DOHH2 (cell line): ENCODE results near the gene NCBP2.

Experiments used
- H3F3A ChIP-seq: fragments of 200-600 bp; sonication (generic), shearing (Covaris generic); 2 replicates; pipeline ENCODE4 v1.6.0; 2016; ENCODE audit warnings: antibody characterized with exemption, mild to moderate bottlenecking; ENCODE audit not compliant: control insufficient read depth, insufficient read depth
- H3K27ac ChIP-seq: fragments of 200-600 bp; sonication (generic); 2 replicates; pipeline ENCODE4 v1.5.1; 2014; ENCODE audit warnings: low read depth, mild to moderate bottlenecking, low read length, moderate library complexity
- H3K27me3 ChIP-seq: fragments of 200-600 bp; sonication (generic); 2 replicates; pipeline ENCODE4 v1.6.1; 2014; ENCODE audit warnings: mild to moderate bottlenecking, low read length, mixed read lengths; ENCODE audit not compliant: control insufficient read depth
- H3K36me3 ChIP-seq: fragments of 200-600 bp; sonication (generic); 2 replicates; pipeline ENCODE4 v1.6.1; 2014; ENCODE audit warnings: mild to moderate bottlenecking, low read length, moderate library complexity, mixed read lengths; ENCODE audit not compliant: control insufficient read depth
- H3K4me1 ChIP-seq: fragments of 200-600 bp; sonication (generic); 2 replicates; pipeline ENCODE4 v1.6.1; 2014; ENCODE audit warnings: mild to moderate bottlenecking, low read length, mixed read lengths; ENCODE audit not compliant: control insufficient read depth
- H3K4me2 ChIP-seq: fragments of 200-600 bp; sonication (generic); 2 replicates; pipeline ENCODE4 v1.6.0; 2014; ENCODE audit warnings: mild to moderate bottlenecking, low read length, moderate library complexity
- H3K4me3 ChIP-seq: fragments of 200-600 bp; sonication (generic); 2 replicates; pipeline ENCODE4 v1.5.1; 2014; ENCODE audit warnings: mild to moderate bottlenecking, low read length, mixed read lengths
- H3K79me2 ChIP-seq: fragments of 200-600 bp; sonication (generic); 2 replicates; pipeline ENCODE4 v1.6.1; 2014; ENCODE audit warnings: mild to moderate bottlenecking, low read length, mixed read lengths; ENCODE audit not compliant: control insufficient read depth
- H3K9me2 ChIP-seq: fragments of 200-600 bp; sonication (generic); replicated peaks from 2 replicates; pipeline ENCODE4 v1.6.1; 2014; ENCODE audit warnings: mild to moderate bottlenecking, low read length, mixed read lengths; ENCODE audit not compliant: control insufficient read depth
- H3K9me3 ChIP-seq: fragments of 200-600 bp; sonication (generic); 2 replicates; pipeline ENCODE4 v1.6.1; 2014; ENCODE audit warnings: antibody characterized with exemption, low read length, mixed read lengths; ENCODE audit not compliant: control insufficient read depth, insufficient read depth
- H4K20me1 ChIP-seq: fragments of 200-600 bp; sonication (generic); 2 replicates; pipeline ENCODE4 v1.6.0; 2014; ENCODE audit warnings: low read depth, mild to moderate bottlenecking, antibody characterized with exemption, low read length, moderate library complexity; ENCODE audit not compliant: control insufficient read depth, insufficient read depth
- EZH2phosphoT487 ChIP-seq: fragments of 200-600 bp; sonication (generic); IDR thresholded peaks from 2 replicates; pipeline ENCODE4 v1.6.1; 2017; ENCODE audit warnings: borderline replicate concordance, mild to moderate bottlenecking, antibody characterized with exemption, low read length, moderate library complexity, mixed read lengths
- TF ChIP-seq, protein P1 (sequence below): fragments of 200-600 bp; sonication (generic); IDR thresholded peaks from one replicate; pipeline ENCODE4 v1.5.1; 2014; ENCODE audit warnings: antibody characterized with exemption, mild to moderate bottlenecking, low read depth, low read length; ENCODE audit not compliant: poor library complexity, severe bottlenecking

The NCBP2 gene

DNA sequence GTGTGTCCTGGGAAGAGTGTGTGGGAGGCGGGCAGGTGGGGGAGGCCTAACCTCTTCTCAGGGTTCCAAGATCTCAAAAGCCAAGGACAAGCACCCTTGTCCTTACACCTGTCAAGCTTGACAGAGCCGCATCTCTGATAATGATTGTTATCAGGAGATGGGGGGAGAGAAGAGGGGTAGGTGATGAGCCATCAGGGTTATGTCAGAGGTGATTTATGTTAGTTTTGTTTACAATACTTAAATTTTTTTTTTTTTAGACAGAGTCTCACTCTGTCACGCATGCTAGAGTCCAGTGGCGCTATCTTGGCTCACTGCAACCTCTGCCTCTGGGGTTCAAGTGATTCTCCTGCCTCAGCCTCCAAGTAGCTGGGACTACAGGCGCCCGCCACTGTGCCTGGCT is 7.4 kb upstream of the NCBP2 start:
- Histone ChIP-seq H3K36me3 (peaks cover 4% of the 10 kb centered on the region; the same call in 1 of the 2 replicates), H3K9me2 (no peaks in the 10 kb centered on the region), H4K20me1 (no peaks in the 10 kb centered on the region), H3K27me3 (peaks cover 14% of the 10 kb centered on the region), H3K4me1 (no peaks in the 10 kb centered on the region), H3K4me3 (no peak overlapping the region), H3K79me2 (peaks cover 4% of the 10 kb centered on the region), H3F3A (no peaks in the 10 kb centered on the region), H3K27ac (no peak overlapping the region), H3K9me3 (no peaks in the 10 kb centered on the region), H3K4me2 (no peak overlapping the region)
- TF ChIP-seq, protein P1, sequence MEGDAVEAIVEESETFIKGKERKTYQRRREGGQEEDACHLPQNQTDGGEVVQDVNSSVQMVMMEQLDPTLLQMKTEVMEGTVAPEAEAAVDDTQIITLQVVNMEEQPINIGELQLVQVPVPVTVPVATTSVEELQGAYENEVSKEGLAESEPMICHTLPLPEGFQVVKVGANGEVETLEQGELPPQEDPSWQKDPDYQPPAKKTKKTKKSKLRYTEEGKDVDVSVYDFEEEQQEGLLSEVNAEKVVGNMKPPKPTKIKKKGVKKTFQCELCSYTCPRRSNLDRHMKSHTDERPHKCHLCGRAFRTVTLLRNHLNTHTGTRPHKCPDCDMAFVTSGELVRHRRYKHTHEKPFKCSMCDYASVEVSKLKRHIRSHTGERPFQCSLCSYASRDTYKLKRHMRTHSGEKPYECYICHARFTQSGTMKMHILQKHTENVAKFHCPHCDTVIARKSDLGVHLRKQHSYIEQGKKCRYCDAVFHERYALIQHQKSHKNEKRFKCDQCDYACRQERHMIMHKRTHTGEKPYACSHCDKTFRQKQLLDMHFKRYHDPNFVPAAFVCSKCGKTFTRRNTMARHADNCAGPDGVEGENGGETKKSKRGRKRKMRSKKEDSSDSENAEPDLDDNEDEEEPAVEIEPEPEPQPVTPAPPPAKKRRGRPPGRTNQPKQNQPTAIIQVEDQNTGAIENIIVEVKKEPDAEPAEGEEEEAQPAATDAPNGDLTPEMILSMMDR, result no peak
- no peak for TF ChIP-seq EZH2phosphoT487

DNA sequence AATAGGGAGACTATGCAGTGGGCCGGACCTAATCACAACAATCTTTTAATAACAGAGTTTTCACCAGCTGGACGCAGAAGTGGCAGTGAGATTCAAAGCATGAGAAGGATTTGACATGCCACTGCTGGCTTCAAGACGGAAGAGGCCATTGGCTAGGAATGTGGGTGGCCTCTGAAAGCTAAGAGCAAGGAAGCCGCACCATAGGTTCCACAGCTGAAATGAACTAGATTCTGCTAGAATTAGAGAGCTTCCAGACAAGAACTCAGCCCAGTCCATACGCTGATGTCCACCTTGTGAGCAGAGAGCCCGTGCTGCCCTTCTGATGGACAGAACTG is 6.9 kb upstream of the NCBP2 start:
- Histone ChIP-seq H3K36me3 (peaks cover 8% of the 10 kb centered on the region), H4K20me1 (no peaks in the 10 kb centered on the region), H3F3A (no peaks in the 10 kb centered on the region), H3K9me3 (no peaks in the 10 kb centered on the region), H3K9me2 (no peaks in the 10 kb centered on the region), H3K79me2 (peaks cover 8% of the 10 kb centered on the region), H3K4me1 (no peaks in the 10 kb centered on the region), H3K27me3 (peaks cover 9% of the 10 kb centered on the region), H3K4me2 (no peak overlapping the region), H3K4me3 (no peak overlapping the region), H3K27ac (no peak overlapping the region)
- TF ChIP-seq, protein P1, result no peak
- TF ChIP-seq EZH2phosphoT487, result no peak

DNA sequence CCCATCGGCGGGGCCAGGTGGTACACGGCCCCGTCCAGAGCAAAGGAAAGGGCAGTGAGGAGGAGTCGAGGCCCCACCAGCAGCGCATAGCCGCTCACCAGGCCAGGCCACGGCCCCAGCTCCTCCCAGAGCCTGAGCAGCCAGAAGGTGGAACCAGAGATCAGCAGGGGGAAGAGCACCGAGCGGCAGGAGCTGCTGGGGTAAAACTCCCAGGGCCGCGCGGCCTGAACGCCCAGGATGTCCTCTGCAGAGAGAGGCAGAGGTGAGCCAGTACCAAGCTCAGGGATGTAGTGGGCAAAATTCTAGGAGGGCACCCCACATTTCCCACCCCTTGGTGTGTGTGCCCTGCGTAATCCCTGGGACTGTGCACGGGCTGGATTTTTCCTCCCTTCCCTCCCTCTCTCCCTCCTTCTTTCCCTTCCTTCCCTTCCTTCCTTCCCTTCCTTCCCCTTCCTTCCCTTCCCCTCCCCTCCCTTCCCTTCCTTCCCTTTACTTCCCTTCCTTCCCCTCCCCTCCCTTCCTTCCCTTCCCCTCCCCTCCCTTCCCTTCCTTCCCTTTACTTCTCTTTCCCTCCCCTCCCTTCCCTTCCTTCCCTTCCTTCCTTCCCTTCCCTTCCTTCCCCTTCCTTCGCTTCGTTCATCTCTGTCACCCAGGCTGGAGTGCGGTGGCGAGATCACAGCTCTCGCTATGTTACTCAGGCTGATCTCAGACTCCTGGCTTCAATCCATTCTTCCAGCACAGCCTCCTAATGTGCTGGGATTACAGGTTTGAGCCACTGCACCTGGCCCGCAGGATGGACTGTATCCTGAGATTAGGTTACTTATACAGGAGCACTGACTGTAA is 6.3 kb upstream of the NCBP2 start:
- TF ChIP-seq EZH2phosphoT487, result no peak
- TF ChIP-seq, protein P1, result no peak
- peaks cover 14% of the 10 kb centered on the region for H3K79me2 ChIP-seq
- no peak overlapping the region for H3K4me3 ChIP-seq
- H3F3A ChIP-seq, result no peaks in the 10 kb centered on the region
- H3K27me3 ChIP-seq, result peaks cover 6% of the 10 kb centered on the region
- peaks cover 4% of the 10 kb centered on the region for H3K4me1 ChIP-seq
- H3K9me3 ChIP-seq, result no peaks in the 10 kb centered on the region
- H3K27ac ChIP-seq, result no peak overlapping the region
- H4K20me1 ChIP-seq, result peaks cover 2% of the 10 kb centered on the region; the same call in 1 of the 2 replicates
- H3K9me2 ChIP-seq, result no peaks in the 10 kb centered on the region
- H3K36me3 ChIP-seq, result peaks cover 12% of the 10 kb centered on the region
- H3K4me2 ChIP-seq, result no peak overlapping the region
